HepG2 (cell line): ENCODE measurements around the gene DSN1. TPM values are rescaled to one million over a fixed set of nuclear protein-coding genes. Genes with fewer than 3 reads are reported as not detected.

Experiments used
- ATAC-seq: fragments of 200-7000 bp; cut with Tn5 transposase; 3 replicates; pipeline ENCODE4 v1.9.1; 2020; ENCODE audit warnings: mild to moderate bottlenecking, moderate library complexity
- BruUV-seq: library from RNA; stranded (reverse); fragments of 400-500 nt; replicated peaks from 2 replicates; lab custom pipeline; 2021; lab: Mats Ljungman, UMichigan
- CTCF ChIA-PET: fragments of 300-600 bp; formaldehyde crosslinking; extraction: SDS; loops from one replicate; lab custom pipeline; 2021; ENCODE audit warnings: low total read pairs, inconsistent platforms, low intra/inter-chr PET ratio; lab: Yijun Ruan, JAX
- POLR2A ChIA-PET: fragments of 350-600 bp; sonication (Branson Sonifier 250); formaldehyde crosslinking; loops from one replicate; lab custom pipeline; 2020; ENCODE audit warnings: antibody characterized with exemption, inconsistent platforms; lab: Yijun Ruan, JAX
- DNase-seq: peaks from one replicate; pipeline ENCODE4 v3.0.0-alpha.2; 2015; ENCODE audit warnings: low spot score
- FAIRE-seq: peaks from 3 replicates; lab custom pipeline; 2011; peaks lifted over from hg19 to GRCh38; lab: Jason Lieb, UNC
- H2AFZ ChIP-seq: one replicate; pipeline ENCODE4 v1.6.1; 2011; ENCODE audit warnings: low read length, inconsistent platforms
- H3K27ac ChIP-seq: fragments of 300-600 bp; 3 replicates; pipeline ENCODE4 v1.8.0; 2011; ENCODE audit warnings: mixed run types, mild to moderate bottlenecking, mixed read lengths, low read length, inconsistent platforms; ENCODE audit not compliant: insufficient read depth; ENCODE audit errors: extremely low read length
- H3K27me3 ChIP-seq, 2 experiments: fragments of 200-600 bp in 1 of 2; 2 replicates in 1 of 2; 3 replicates in 1 of 2; pipeline versions ENCODE4 v1.6.0 to v1.8.0; 2011; ENCODE audit warnings: low read length in 2 of 2, mild to moderate bottlenecking in 2 of 2, moderate library complexity in 2 of 2, inconsistent platforms in 1 of 2; ENCODE audit not compliant: insufficient read depth in 2 of 2, control insufficient read depth in 1 of 2
- H3K36me3 ChIP-seq, 2 experiments: fragments of 200-600 bp in 1 of 2; replicated peaks in 1 of 2; 2 replicates in 1 of 2; 3 replicates in 1 of 2; pipeline versions ENCODE4 v1.5.1 to v1.8.0; 2011; ENCODE audit warnings: low read length in 2 of 2, inconsistent platforms in 1 of 2; ENCODE audit not compliant: insufficient read depth in 2 of 2, control insufficient read depth in 1 of 2
- H3K4me1 ChIP-seq: 2 replicates; pipeline ENCODE4 v1.5.1; 2012; ENCODE audit warnings: low read length, inconsistent platforms; ENCODE audit not compliant: insufficient read depth
- H3K4me2 ChIP-seq: 2 replicates; pipeline ENCODE4 v1.6.0; 2011; ENCODE audit warnings: low read depth, low read length, inconsistent platforms
- H3K4me3 ChIP-seq, 3 experiments: fragments of 200-600 bp in 1 of 3; sonication (generic), shearing (Covaris generic) in 1 of 3; replicated peaks in 1 of 3; 2 replicates each; pipeline ENCODE4 v1.5.1; 2011 to 2016; ENCODE audit warnings: low read length in 3 of 3, inconsistent platforms in 2 of 3, low read depth in 2 of 3, mild to moderate bottlenecking in 2 of 3, control low read depth in 1 of 3, mixed read lengths in 1 of 3; ENCODE audit not compliant: insufficient read depth in 1 of 3
- H3K79me2 ChIP-seq: one replicate; pipeline ENCODE4 v1.6.1; 2011; ENCODE audit warnings: low read length, inconsistent platforms; ENCODE audit not compliant: insufficient read depth
- H3K9ac ChIP-seq: 2 replicates; pipeline ENCODE4 v1.6.0; 2011; ENCODE audit warnings: mild to moderate bottlenecking, low read depth, low read length, inconsistent platforms; ENCODE audit not compliant: insufficient read depth
- H3K9me3 ChIP-seq: 2 replicates; pipeline ENCODE4 v1.5.1; 2012; ENCODE audit warnings: mild to moderate bottlenecking, low read length
- H4K20me1 ChIP-seq: 2 replicates; pipeline ENCODE4 v1.6.0; 2011; ENCODE audit warnings: inconsistent platforms, mild to moderate bottlenecking, low read length, moderate library complexity; ENCODE audit not compliant: insufficient read depth
- CBFB ChIP-seq: sonication (generic); formaldehyde crosslinking; IDR thresholded peaks from 2 replicates; pipeline ENCODE4 v1.4.0; 2020; ENCODE audit warnings: missing genetic modification reagents
- CEBPG ChIP-seq: IDR thresholded peaks from 2 replicates; pipeline ENCODE4 v1.6.1; 2016
- FOXO4 ChIP-seq: sonication (generic); formaldehyde crosslinking; conservative IDR thresholded peaks from 2 replicates; pipeline ENCODE4 v1.8.1; 2023; ENCODE audit warnings: missing genetic modification reagents
- ISL2 ChIP-seq: sonication (generic); formaldehyde crosslinking; IDR thresholded peaks from 2 replicates; pipeline ENCODE4 v1.5.0; 2020; ENCODE audit warnings: missing genetic modification reagents
- KAT7 ChIP-seq: IDR thresholded peaks from 2 replicates; pipeline ENCODE4 v1.6.1; 2018; ENCODE audit warnings: borderline replicate concordance, missing compliant biosample characterization
- MTERF4 ChIP-seq: sonication (generic); formaldehyde crosslinking; IDR thresholded peaks from 2 replicates; pipeline ENCODE4 v1.8.0; 2023; ENCODE audit warnings: mild to moderate bottlenecking, missing genetic modification reagents
- NPAS2 ChIP-seq: sonication (generic); formaldehyde crosslinking; IDR thresholded peaks from 2 replicates; pipeline ENCODE4 v1.8.0; 2022; ENCODE audit warnings: mild to moderate bottlenecking, missing genetic modification reagents, borderline replicate concordance
- SYNCRIP ChIP-seq: fragments of 200-400 bp; formaldehyde crosslinking; IDR thresholded peaks from 2 replicates; pipeline ENCODE4 v1.6.1; 2018; ENCODE audit warnings: mild to moderate bottlenecking, low read depth, low read length; ENCODE audit not compliant: insufficient read depth
- TEAD3 ChIP-seq: optimal IDR thresholded peaks from 2 replicates; pipeline ENCODE3; 2016; ENCODE audit warnings: borderline replicate concordance
- TRIM24 ChIP-seq: sonication (generic); formaldehyde crosslinking; IDR thresholded peaks from 2 replicates; pipeline ENCODE4 v1.8.0; 2022; ENCODE audit warnings: mild to moderate bottlenecking, missing genetic modification reagents
- USF2 ChIP-seq, 2 experiments: sonication (generic) in 1 of 2; formaldehyde crosslinking in 1 of 2; IDR thresholded peaks; 2 replicates each; pipeline versions ENCODE4 v1.5.1 to v1.6.1; 2011 to 2020; ENCODE audit warnings: borderline replicate concordance in 1 of 2, low read depth in 1 of 2, low read length in 1 of 2, mild to moderate bottlenecking in 1 of 2, missing genetic modification reagents in 1 of 2, moderate library complexity in 1 of 2
- ZKSCAN5 ChIP-seq: sonication (generic); formaldehyde crosslinking; IDR thresholded peaks from 2 replicates; pipeline ENCODE4 v1.5.1; 2020; ENCODE audit warnings: mild to moderate bottlenecking, missing genetic modification reagents
- ZNF292 ChIP-seq: sonication (generic); formaldehyde crosslinking; IDR thresholded peaks from 2 replicates; pipeline ENCODE4 v1.8.1; 2022; ENCODE audit warnings: mild to moderate bottlenecking, low read depth, missing genetic modification reagents, borderline replicate concordance
- ZNF530 ChIP-seq: sonication (generic); formaldehyde crosslinking; IDR thresholded peaks from 2 replicates; pipeline ENCODE4 v1.5.0; 2020; ENCODE audit warnings: low read depth, mild to moderate bottlenecking, missing genetic modification reagents
- ZNF550 ChIP-seq: sonication (generic); formaldehyde crosslinking; IDR thresholded peaks from 2 replicates; pipeline ENCODE4 v1.4.0; 2020; ENCODE audit warnings: mild to moderate bottlenecking, missing genetic modification reagents, borderline replicate concordance
- ZNF614 ChIP-seq: IDR thresholded peaks from 2 replicates; pipeline ENCODE4 v1.6.1; 2018; ENCODE audit warnings: missing biosample characterization, missing genetic modification reagents, inconsistent platforms, borderline replicate concordance
- ZNF761 ChIP-seq: sonication (generic); formaldehyde crosslinking; conservative IDR thresholded peaks from 2 replicates; pipeline ENCODE4 v1.4.0; 2020; ENCODE audit warnings: mild to moderate bottlenecking, missing genetic modification reagents
- ZNF777 ChIP-seq: sonication (generic); formaldehyde crosslinking; IDR thresholded peaks from 2 replicates; pipeline ENCODE4 v1.4.0; 2020; ENCODE audit warnings: missing genetic modification reagents
- ZNF839 ChIP-seq: sonication (generic); formaldehyde crosslinking; IDR thresholded peaks from 2 replicates; pipeline ENCODE4 v1.4.0; 2020; ENCODE audit warnings: missing genetic modification reagents, mild to moderate bottlenecking, borderline replicate concordance
- WGBS: methylation state at CpG from one replicate; pipeline ENCODE4 v1.1.6; 2017; ENCODE audit warnings: low lambda C conversion rate; 5-methylcytosine and 5-hydroxymethylcytosine counted together
- in situ Hi-C: cut with HindIII; loops from 2 replicates; pipeline ENCODE4 v1.10.0; 2017; ENCODE audit warnings: low pct_unique_long_range_greater_than_20kb; ENCODE audit not compliant: extremely low pct_ligation_motif_present
- intact Hi-C: fragments of 100-400 bp; cut with micrococcal nuclease; formaldehyde crosslinking; loops from one replicate; pipeline ENCODE4 v1.10.0; 2022; ENCODE audit not compliant: unreplicated experiment
- polyA plus RNA-seq, 8 experiments: library from polyadenylated mRNA; depleted of rRNA in 3 of 8; stranded (reverse) in 7 of 8; unstranded in 1 of 8; fragments of >200 nt; fragmentation: Illumina TruSeq in 4 of 8; extraction: Trizol in 4 of 8; gene quantifications; 2 replicates each; pipeline versions ENCODE4 v1.2.1 to v1.2.3, GENCODE V29; 2011 to 2016; ENCODE audit warnings: low read depth in 4 of 8, missing spikeins in 1 of 8, mixed read lengths in 1 of 8; ENCODE audit not compliant: insufficient read depth in 1 of 8
- total RNA-seq, 5 experiments: library from RNA; depleted of rRNA; stranded (reverse); fragments of >200 nt; fragmentation: Illumina TruSeq; extraction: Trizol; gene quantifications; 2 replicates each; pipeline ENCODE4 v1.2.3, GENCODE V29; 2016; ENCODE audit warnings: low read depth in 1 of 5

DSN1 gene
- total and polyA plus RNA-seq, 2 of the 13 experiments (the other 11 are each of a cell fraction or from before 2014, with no cell fraction given) = 18.7 to 53.7 TPM

GRCh38 chr20:36808317-36809257, 35.0 kb upstream of the DSN1 start:
- no peaks in the 10 kb centered on the region for H3K9me3 ChIP-seq
- H3K27ac ChIP-seq = peak overlapping the region; percentile 19
- H2AFZ ChIP-seq = no peak overlapping the region
- H3K4me2 ChIP-seq = no peak overlapping the region
- no peaks in the 10 kb centered on the region for H4K20me1 ChIP-seq
- POLR2A ChIA-PET = interaction anchor here (0.9 to 1.3 kb wide), 9 partner anchors 12 to 236 kb away, joined by 3 to 10 read pairs (median 4); partner anchors contain the start of gene DSN1
- 60% methylated on average over 19 of the region's 19 CpGs for whole genome bisulfite sequencing
- no peaks in the 10 kb centered on the region for H3K79me2 ChIP-seq
- no peak overlapping the region for H3K9ac ChIP-seq
- intact Hi-C loops = loop anchor here (1.0 kb wide), 1 partner anchor 34 kb away; no protein-coding TSS in a partner anchor
- no peaks in the 10 kb centered on the region for H3K27me3 ChIP-seq
- H3K36me3 ChIP-seq = peaks cover 33 to 65% of the 10 kb centered on the region in 2 experiments; a peak in 4 of 5 replicates
- ATAC-seq (peak; percentile 88), FAIRE-seq (peak; percentile 65), DNase-seq (peak; percentile 70)
- H3K4me3 ChIP-seq = no peak overlapping the region
- in situ Hi-C loops = no loop called here
- CTCF ChIA-PET = interaction anchor here (1.3 to 3.0 kb wide), 2 partner anchors 79 to 142 kb away, joined by 3 to 14 read pairs; no protein-coding TSS in a partner anchor
- H3K4me1 ChIP-seq = peaks cover 9% of the 10 kb centered on the region
- no TSS peak for BruUV-seq
- TF ChIP-seq ZNF839 (CRISPR knock-in tag) = no peak
- no peak for TF ChIP-seq USF2 (IDR thresholded peaks at IDR 0.05; ENCODE audit: low read depth, low read length)
- no peak for TF ChIP-seq USF2 (CRISPR knock-in tag; IDR thresholded peaks at IDR 0.05; ENCODE audit: borderline replicate concordance)
- no peak for TF ChIP-seq KAT7
- TF ChIP-seq ZNF530 (CRISPR knock-in tag) = no peak
- no peak for TF ChIP-seq FOXO4 (CRISPR knock-in tag)
- TF ChIP-seq ISL2 = no peak
- TF ChIP-seq CBFB = no peak
- TF ChIP-seq ZNF292 (CRISPR knock-in tag) = no peak
- TF ChIP-seq NPAS2 = no peak
- TF ChIP-seq TRIM24 (CRISPR knock-in tag) = no peak
- 0 out of 2 replicates have a peak, but pooled peaks have one; percentile 30 for TF ChIP-seq MTERF4
- no peak for TF ChIP-seq ZNF550 (CRISPR knock-in tag)
- TF ChIP-seq ZNF614 (CRISPR knock-in tag) = 0 out of 2 replicates have a peak, but pooled peaks have one; percentile 20
- TF ChIP-seq ZNF761 (CRISPR knock-in tag) = 0 out of 2 replicates have a peak, but pooled peaks have one; percentile 40
- TF ChIP-seq ZKSCAN5 (CRISPR knock-in tag) = no peak
- TF ChIP-seq ZNF777 (CRISPR knock-in tag) = 0 out of 2 replicates have a peak, but pooled peaks have one; percentile 26
- TF ChIP-seq TEAD3 (CRISPR knock-in tag) = no peak
- TF ChIP-seq SYNCRIP = no peak
- TF ChIP-seq CEBPG = peak; percentile 81
